ENCODE data around the gene ATL2.
"Not testable (repeated sequence)": the region's sequence is repeated elsewhere in the genome, so short reads cannot be mapped to it uniquely, and the experiment has no call there.

The ATL2 gene

GRCh38 chr2:38322224-38322914 lies 54.7 kb downstream of the ATL2 start:
- DNase-seq: no peak

GRCh38 chr2:38319240-38319639 lies 57.8 kb downstream of the ATL2 start:
- DNase-seq: not testable (repeated sequence)

- no peak for DNase-seq
Measured at GRCh38 chr2:38317725-38318124, 59.3 kb downstream of the ATL2 start.

- no peak for DNase-seq
Measured at GRCh38 chr2:38315707-38316333, 61.3 kb downstream of the ATL2 start.

GRCh38 chr2:38308821-38309220 lies 68.3 kb downstream of the ATL2 start:
- no peak for DNase-seq

- DNase-seq: no peak
Measured at GRCh38 chr2:38301969-38302702, 74.9 kb downstream of the ATL2 start.

- DNase-seq: no peak
Measured at GRCh38 chr2:38301340-38301968, 75.6 kb downstream of the ATL2 start.

- DNase-seq: no peak
Measured at GRCh38 chr2:38298539-38298938, 78.5 kb downstream of the ATL2 start.

GRCh38 chr2:38296197-38296780 lies 80.8 kb downstream of the ATL2 start:
- no peak for DNase-seq

- DNase-seq: no peak
Measured at GRCh38 chr2:38294597-38294996, 82.5 kb downstream of the ATL2 start.

- DNase-seq: no peak
Measured at GRCh38 chr2:38293152-38293865, 83.8 kb downstream of the ATL2 start.

- no peak for DNase-seq
Measured at GRCh38 chr2:38290332-38290731, 86.7 kb downstream of the ATL2 start.

- DNase-seq: no peak
Measured at GRCh38 chr2:38284971-38285370, 92.1 kb downstream of the ATL2 start.

GRCh38 chr2:38281095-38281742 lies 95.9 kb downstream of the ATL2 start:
- no peak for DNase-seq

- no peak for DNase-seq
Measured at GRCh38 chr2:38279201-38279600, 97.9 kb downstream of the ATL2 start.

GRCh38 chr2:38278117-38278438 lies 99.0 kb downstream of the ATL2 start:
- not testable (repeated sequence) for DNase-seq

GRCh38 chr2:38277245-38278116 lies 99.6 kb downstream of the ATL2 start:
- DNase-seq: no peak

GRCh38 chr2:38274286-38275276 lies 102.5 kb downstream of the ATL2 start:
- DNase-seq: peak; percentile 16

- DNase-seq: no peak
Measured at GRCh38 chr2:38271697-38272096, 105.4 kb downstream of the ATL2 start.

- no peak for DNase-seq
Measured at GRCh38 chr2:38269421-38269820, 107.7 kb downstream of the ATL2 start.

All from activated gamma-delta T cell treated with Interleukin-2 at 50 U/mL for 16 hours (primary cell).